Measurements from ENCODE around the gene CPNE5. TPM values are rescaled to one million over a fixed set of nuclear protein-coding genes. Genes with fewer than 3 reads are reported as not detected.

The CPNE5 gene
- total RNA-seq, 1 donor from 2014 or later: not detected

GRCh38 chr6:36698871-36699271 is 140.4 kb downstream of the CPNE5 start:
- peaks cover 4% of the 10 kb centered on the region for H3K4me1 Mint-ChIP-seq
- H3F3A ChIP-seq (ENCODE audit: low read depth): no peaks in the 10 kb centered on the region

DNA sequence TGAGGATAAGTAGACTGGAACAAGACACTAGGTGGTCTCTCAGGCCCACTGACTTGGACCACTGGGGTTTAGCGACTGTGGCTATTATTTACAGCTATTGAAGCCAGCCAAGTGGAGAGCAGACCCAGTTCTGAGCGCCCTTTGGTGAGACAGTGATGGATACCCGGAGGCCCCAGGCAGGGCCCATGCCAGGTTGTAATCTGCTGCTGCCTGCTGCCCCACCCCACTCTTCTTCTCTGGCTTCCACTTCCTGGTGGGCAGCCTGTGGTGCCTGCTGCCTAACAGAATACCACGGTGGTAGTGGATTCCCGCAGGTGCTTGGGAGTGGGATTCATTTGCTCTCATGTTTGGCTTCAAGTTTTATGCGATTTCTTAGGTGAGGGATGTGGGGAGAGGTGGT is 141.0 kb downstream of the CPNE5 start:
- Histone ChIP-seq H3K4me3 (no peak overlapping the region), H3F3A (ENCODE audit: low read depth) (no peaks in the 10 kb centered on the region), H3K4me1 (no peaks in the 10 kb centered on the region), H3K4me2 (no peak overlapping the region), H3K9ac (no peak overlapping the region), H4K20me1 (ENCODE audit: low read depth) (no peaks in the 10 kb centered on the region), H3K27me3 (no peaks in the 10 kb centered on the region), H3K27ac (no peak overlapping the region), H2AFZ (replicated peaks) (no peak overlapping the region), H3K9me3 (ENCODE audit: low read depth) (no peaks in the 10 kb centered on the region), H3K36me3 (no peaks in the 10 kb centered on the region), H3K79me2 (ENCODE audit: low read depth) (no peaks in the 10 kb centered on the region)
- Mint-ChIP-seq H3K36me3 (no peaks in the 10 kb centered on the region), H3K4me1 (peaks cover 4% of the 10 kb centered on the region), H3K27me3 (ENCODE audit: insufficient read depth, low read depth) (peaks cover 4% of the 10 kb centered on the region), H3K9me3 (no peaks in the 10 kb centered on the region), H3K27ac (no peak overlapping the region), H3K4me3 (no peak overlapping the region)
- TF ChIP-seq EZH2phosphoT487 (IDR thresholded peaks at IDR 0.05): no peak
- TF ChIP-seq, protein P1, sequence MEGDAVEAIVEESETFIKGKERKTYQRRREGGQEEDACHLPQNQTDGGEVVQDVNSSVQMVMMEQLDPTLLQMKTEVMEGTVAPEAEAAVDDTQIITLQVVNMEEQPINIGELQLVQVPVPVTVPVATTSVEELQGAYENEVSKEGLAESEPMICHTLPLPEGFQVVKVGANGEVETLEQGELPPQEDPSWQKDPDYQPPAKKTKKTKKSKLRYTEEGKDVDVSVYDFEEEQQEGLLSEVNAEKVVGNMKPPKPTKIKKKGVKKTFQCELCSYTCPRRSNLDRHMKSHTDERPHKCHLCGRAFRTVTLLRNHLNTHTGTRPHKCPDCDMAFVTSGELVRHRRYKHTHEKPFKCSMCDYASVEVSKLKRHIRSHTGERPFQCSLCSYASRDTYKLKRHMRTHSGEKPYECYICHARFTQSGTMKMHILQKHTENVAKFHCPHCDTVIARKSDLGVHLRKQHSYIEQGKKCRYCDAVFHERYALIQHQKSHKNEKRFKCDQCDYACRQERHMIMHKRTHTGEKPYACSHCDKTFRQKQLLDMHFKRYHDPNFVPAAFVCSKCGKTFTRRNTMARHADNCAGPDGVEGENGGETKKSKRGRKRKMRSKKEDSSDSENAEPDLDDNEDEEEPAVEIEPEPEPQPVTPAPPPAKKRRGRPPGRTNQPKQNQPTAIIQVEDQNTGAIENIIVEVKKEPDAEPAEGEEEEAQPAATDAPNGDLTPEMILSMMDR (IDR thresholded peaks at IDR 0.05): no peak
- TF ChIP-seq EZH2 (IDR thresholded peaks at IDR 0.05): no peak
- no peak for DNase-seq (ENCODE audit: low spot score)

More at GRCh38 chr6:36698871-36699271, 140.4 kb downstream of the CPNE5 start:
- no peak overlapping the region for H2AFZ ChIP-seq (replicated peaks)
- H3K27me3 ChIP-seq: no peaks in the 10 kb centered on the region
- H3K36me3 ChIP-seq: no peaks in the 10 kb centered on the region
- H3K9me3 ChIP-seq (ENCODE audit: low read depth): no peaks in the 10 kb centered on the region
- no peak for DNase-seq (ENCODE audit: low spot score)
- no peak overlapping the region for H3K9ac ChIP-seq
- H3K4me1 ChIP-seq: no peaks in the 10 kb centered on the region
- no peaks in the 10 kb centered on the region for H4K20me1 ChIP-seq (ENCODE audit: low read depth)
- Mint-ChIP-seq H3K4me3 (no peak overlapping the region), H3K9me3 (no peaks in the 10 kb centered on the region), H3K27me3 (ENCODE audit: insufficient read depth, low read depth) (peaks cover 4% of the 10 kb centered on the region), H3K27ac (peak overlapping the region; percentile 11), H3K36me3 (no peaks in the 10 kb centered on the region)
- H3K4me3 ChIP-seq: no peak overlapping the region
- TF ChIP-seq EZH2phosphoT487 (IDR thresholded peaks at IDR 0.05): no peak
- no peak for TF ChIP-seq EZH2 (IDR thresholded peaks at IDR 0.05)
- TF ChIP-seq, protein P1 (IDR thresholded peaks at IDR 0.05): no peak
- H3K79me2 ChIP-seq (ENCODE audit: low read depth): no peaks in the 10 kb centered on the region
- H3K27ac ChIP-seq: no peak overlapping the region
- no peak overlapping the region for H3K4me2 ChIP-seq

- no peaks in the 10 kb centered on the region for H3K36me3 Mint-ChIP-seq
- Histone ChIP-seq H3K4me2 (no peak within 1 kb of the TSS), H3F3A (ENCODE audit: low read depth) (no peaks in the 10 kb centered on the region), H3K9ac (no peak within 1 kb of the TSS), H3K4me1 (no peaks in the 10 kb centered on the region), H4K20me1 (ENCODE audit: low read depth) (no peaks in the 10 kb centered on the region), H3K4me3 (no peak within 1 kb of the TSS), H3K36me3 (no peaks in the 10 kb centered on the region), H3K27ac (no peak within 1 kb of the TSS), H3K27me3 (no peaks in the 10 kb centered on the region), H3K9me3 (ENCODE audit: low read depth) (no peaks in the 10 kb centered on the region), H2AFZ (replicated peaks) (no peak within 1 kb of the TSS), H3K79me2 (ENCODE audit: low read depth) (no peaks in the 10 kb centered on the region)
- DNase-seq (ENCODE audit: low spot score): no peak
- no peaks in the 10 kb centered on the region for H3K4me1 Mint-ChIP-seq
- peaks cover 4% of the 10 kb centered on the region for H3K27me3 Mint-ChIP-seq (ENCODE audit: insufficient read depth, low read depth)
- H3K27ac Mint-ChIP-seq: no peak within 1 kb of the TSS
- H3K9me3 Mint-ChIP-seq: peaks cover 2% of the 10 kb centered on the region
- H3K4me3 Mint-ChIP-seq: no peak within 1 kb of the TSS
- TF ChIP-seq EZH2 (IDR thresholded peaks at IDR 0.05) (no peak), EZH2phosphoT487 (IDR thresholded peaks at IDR 0.05) (no peak)
- TF ChIP-seq, protein P1 (IDR thresholded peaks at IDR 0.05): no peak
Observed at GRCh38 chr6:36697481-36697903, 141.8 kb downstream of the CPNE5 start, which contains the start of gene RAB44. Gene RAB44, plus strand, starts transcription at chr6:36697826. Its CDS starts 6,410 bp downstream, at chr6:36704236.
